ENCODE measurements around the gene EFNA5.

The EFNA5 gene

GRCh38 chr5:107529618-107530017 lies 141.1 kb downstream of the EFNA5 start:
- no peak for DNase-seq (ENCODE audit: low read depth)
- TF ChIP-seq CTCF (IDR thresholded peaks at IDR 0.05; ENCODE audit: low read depth, low read length, missing control alignments): no peak
- in situ Hi-C loops (cut with HindIII; ENCODE audit: low sequenced_read_pairs): loop anchor here (5.0 kb wide), 1 partner anchor 33 kb away; no protein-coding TSS in a partner anchor
- no peak overlapping the region for H3K4me3 ChIP-seq (ENCODE audit: low read depth, low read length)

- no peak overlapping the region for H3K4me3 ChIP-seq (ENCODE audit: low read depth, low read length)
- DNase-seq (ENCODE audit: low read depth): no peak
- in situ Hi-C loops (cut with HindIII; ENCODE audit: low sequenced_read_pairs): loop anchor here (5.0 kb wide), 1 partner anchor 36 kb away; no protein-coding TSS in a partner anchor
- TF ChIP-seq CTCF (IDR thresholded peaks at IDR 0.05; ENCODE audit: low read depth, low read length, missing control alignments): no peak
Observed at GRCh38 chr5:107526270-107526937, 144.3 kb downstream of the EFNA5 start.

GRCh38 chr5:107524111-107524510 lies 146.6 kb downstream of the EFNA5 start:
- in situ Hi-C loops (cut with HindIII; ENCODE audit: low sequenced_read_pairs): no loop called here
- no peak for TF ChIP-seq CTCF (IDR thresholded peaks at IDR 0.05; ENCODE audit: low read depth, low read length, missing control alignments)
- no peak for DNase-seq (ENCODE audit: low read depth)
- H3K4me3 ChIP-seq (ENCODE audit: low read depth, low read length): no peak overlapping the region

GRCh38 chr5:107523029-107523680 lies 147.6 kb downstream of the EFNA5 start:
- no peak for TF ChIP-seq CTCF (IDR thresholded peaks at IDR 0.05; ENCODE audit: low read depth, low read length, missing control alignments)
- H3K4me3 ChIP-seq (ENCODE audit: low read depth, low read length): no peak overlapping the region

GRCh38 chr5:107522456-107522855 lies 148.3 kb downstream of the EFNA5 start:
- TF ChIP-seq CTCF (IDR thresholded peaks at IDR 0.05; ENCODE audit: low read depth, low read length, missing control alignments): no peak
- DNase-seq (ENCODE audit: low read depth): no peak
- in situ Hi-C loops (cut with HindIII; ENCODE audit: low sequenced_read_pairs): no loop called here
- no peak overlapping the region for H3K4me3 ChIP-seq (ENCODE audit: low read depth, low read length)

More at GRCh38 chr5:107523029-107523680, 147.6 kb downstream of the EFNA5 start:
- no peak for DNase-seq (ENCODE audit: low read depth)
- in situ Hi-C loops (cut with HindIII; ENCODE audit: low sequenced_read_pairs): no loop called here

GRCh38 chr5:107519900-107520354 lies 150.8 kb downstream of the EFNA5 start:
- in situ Hi-C loops (cut with HindIII; ENCODE audit: low sequenced_read_pairs): no loop called here
- no peak for TF ChIP-seq CTCF (IDR thresholded peaks at IDR 0.05; ENCODE audit: low read depth, low read length, missing control alignments)
- DNase-seq (ENCODE audit: low read depth): no peak
- no peak overlapping the region for H3K4me3 ChIP-seq (ENCODE audit: low read depth, low read length)

Data from astrocyte of the cerebellum (primary cell).